ENCODE measurements around the gene LHFPL3.

Gene LHFPL3

DNA sequence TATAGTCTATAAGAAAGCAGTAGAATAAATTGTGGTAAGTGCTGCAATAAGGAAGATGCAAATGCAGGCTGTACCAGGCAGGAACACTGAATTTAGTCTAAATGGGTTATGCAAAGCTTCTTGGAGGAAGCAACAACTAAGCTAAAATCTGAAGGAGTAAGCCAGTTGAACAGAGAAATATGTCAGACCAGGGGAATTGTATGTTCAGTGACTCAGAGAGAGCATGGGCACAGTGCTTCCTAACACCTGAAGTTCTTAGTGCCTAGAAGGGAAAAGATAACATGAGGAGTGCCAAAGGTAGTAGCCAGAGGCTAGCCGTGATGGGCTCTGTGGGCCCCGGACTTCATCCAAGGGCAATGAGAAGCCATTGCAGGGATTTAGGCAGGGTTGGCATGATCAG, 481.5 kb downstream of the LHFPL3 start:
- no peak overlapping the region for H3K4me3 ChIP-seq (ENCODE audit: low read depth, low read length)
- TF ChIP-seq, protein P1, sequence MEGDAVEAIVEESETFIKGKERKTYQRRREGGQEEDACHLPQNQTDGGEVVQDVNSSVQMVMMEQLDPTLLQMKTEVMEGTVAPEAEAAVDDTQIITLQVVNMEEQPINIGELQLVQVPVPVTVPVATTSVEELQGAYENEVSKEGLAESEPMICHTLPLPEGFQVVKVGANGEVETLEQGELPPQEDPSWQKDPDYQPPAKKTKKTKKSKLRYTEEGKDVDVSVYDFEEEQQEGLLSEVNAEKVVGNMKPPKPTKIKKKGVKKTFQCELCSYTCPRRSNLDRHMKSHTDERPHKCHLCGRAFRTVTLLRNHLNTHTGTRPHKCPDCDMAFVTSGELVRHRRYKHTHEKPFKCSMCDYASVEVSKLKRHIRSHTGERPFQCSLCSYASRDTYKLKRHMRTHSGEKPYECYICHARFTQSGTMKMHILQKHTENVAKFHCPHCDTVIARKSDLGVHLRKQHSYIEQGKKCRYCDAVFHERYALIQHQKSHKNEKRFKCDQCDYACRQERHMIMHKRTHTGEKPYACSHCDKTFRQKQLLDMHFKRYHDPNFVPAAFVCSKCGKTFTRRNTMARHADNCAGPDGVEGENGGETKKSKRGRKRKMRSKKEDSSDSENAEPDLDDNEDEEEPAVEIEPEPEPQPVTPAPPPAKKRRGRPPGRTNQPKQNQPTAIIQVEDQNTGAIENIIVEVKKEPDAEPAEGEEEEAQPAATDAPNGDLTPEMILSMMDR (IDR thresholded peaks at IDR 0.05; ENCODE audit: low read depth, low read length), result no peak

DNA sequence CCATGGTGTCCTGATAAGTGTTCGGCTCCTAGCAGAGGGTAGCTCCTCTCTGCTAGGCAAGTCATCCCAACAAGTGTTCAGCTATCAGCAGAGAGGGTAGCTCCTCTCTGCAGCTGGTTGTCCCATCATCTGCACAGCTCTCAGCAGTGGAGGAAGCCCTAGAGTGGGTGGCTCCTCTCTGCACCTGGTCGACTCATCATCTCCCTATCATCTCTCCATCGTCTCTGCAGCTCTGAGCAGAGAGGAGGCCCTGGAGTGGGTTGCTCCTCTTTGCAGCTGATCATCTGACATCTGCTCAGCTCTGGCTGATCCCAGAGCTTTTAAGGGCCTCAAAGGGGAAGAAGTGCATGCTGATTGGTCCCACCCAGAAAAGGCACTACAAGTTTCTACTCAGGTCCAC, 485.7 kb downstream of the LHFPL3 start:
- TF ChIP-seq, protein P1 (IDR thresholded peaks at IDR 0.05; ENCODE audit: low read depth, low read length), result no peak
- no peak overlapping the region for H3K4me3 ChIP-seq (ENCODE audit: low read depth, low read length)

DNA sequence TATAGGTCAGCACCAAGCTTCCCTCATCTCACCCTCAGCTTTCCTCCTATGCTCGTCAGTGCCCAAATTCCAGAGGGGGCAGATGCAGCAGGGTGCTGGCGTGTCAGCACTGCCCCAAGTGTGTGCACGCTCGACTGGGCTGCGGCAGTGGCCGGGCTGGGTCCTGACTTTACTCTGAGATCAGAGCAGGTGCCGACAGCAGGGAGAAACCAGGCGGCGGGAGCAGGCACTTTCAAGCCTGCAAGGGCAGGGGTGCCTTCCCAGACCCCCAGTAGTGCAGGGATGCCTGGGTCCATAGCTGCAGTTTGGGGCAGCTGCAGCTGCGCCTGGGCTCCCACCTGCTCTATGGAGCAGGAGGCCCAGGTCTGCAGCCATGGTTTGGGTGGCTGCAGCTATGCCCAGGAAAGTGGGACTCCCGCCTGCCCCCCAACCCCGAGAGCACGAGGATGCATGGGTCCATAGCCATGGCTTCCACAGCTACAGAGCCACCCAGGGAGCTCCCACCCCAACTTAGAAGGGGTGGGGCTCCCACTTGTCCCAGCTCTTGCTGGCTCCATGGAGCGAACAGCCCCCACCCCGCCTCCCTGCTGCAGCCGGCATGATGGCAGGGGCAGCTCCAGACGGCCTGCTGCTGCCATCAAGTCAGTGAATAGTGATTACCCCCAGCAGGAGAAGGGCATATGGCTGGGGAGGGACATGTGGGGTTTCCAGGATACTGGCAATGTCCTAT, 486.4 kb downstream of the LHFPL3 start:
- TF ChIP-seq, protein P1 (IDR thresholded peaks at IDR 0.05; ENCODE audit: low read depth, low read length), result no peak
- H3K4me3 ChIP-seq (ENCODE audit: low read depth, low read length), result no peak overlapping the region

DNA sequence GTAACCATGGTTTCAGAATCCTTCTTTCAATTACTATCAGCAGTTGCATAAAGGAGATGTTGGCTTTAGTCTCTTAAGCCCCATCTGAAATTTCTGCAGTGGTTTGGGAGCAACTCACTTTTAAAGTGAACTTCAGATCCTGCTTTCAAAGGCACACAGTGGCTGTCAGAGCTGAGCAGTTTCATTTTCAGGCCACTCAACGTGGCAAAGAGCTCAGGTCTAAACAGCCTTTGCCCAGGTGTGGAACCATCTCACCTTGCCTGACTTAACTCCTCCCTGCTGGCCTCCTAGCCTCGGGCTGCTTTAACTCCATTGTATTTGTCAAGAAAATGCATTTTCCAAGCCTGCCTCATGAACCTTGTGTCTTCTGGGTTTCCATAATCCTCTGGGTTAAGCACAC, 488.1 kb downstream of the LHFPL3 start:
- no peak overlapping the region for H3K4me3 ChIP-seq (ENCODE audit: low read depth, low read length)
- TF ChIP-seq, protein P1 (IDR thresholded peaks at IDR 0.05; ENCODE audit: low read depth, low read length), result no peak

DNA sequence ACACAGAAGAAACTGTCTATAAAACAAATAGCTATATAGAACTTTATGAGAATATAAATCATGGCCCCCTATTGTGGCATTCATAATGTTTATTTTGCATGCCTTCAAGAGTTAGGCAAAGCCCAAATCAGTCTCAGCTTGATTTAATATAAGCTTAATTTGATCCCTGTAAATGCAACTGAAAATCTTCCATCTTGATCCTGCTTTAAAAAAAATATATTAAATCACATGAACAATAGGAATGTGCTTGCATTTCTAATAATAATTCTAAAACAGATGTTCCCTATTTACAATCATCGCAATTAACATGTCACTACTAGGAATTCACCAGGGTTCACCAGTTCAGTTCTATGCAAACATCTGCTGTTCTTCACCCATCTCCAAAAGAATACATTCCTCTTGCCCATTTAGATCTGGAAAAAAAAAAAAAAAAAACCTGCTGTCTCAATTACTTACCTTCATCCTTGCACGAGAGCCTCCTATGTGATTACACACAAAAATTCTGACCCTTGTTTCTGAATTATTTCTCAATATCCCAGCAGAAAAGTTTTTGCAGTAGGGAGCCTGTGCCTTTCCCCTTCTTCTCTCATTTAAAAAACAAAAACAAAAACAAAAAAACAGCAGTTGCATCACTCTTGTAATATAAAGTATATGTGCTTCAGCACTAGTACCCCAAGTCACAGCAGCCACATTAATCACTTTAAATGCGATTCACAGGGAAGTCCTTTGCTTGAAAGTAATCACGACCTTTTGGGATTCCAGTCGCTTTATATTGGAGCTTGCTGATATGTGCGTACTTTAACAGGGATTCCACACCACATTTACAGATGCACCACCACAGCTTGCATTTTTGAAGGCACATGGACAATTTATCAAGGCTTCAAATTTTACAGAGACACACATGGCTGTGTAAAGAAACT, 490.8 kb downstream of the LHFPL3 start:
- TF ChIP-seq, protein P1 (IDR thresholded peaks at IDR 0.05; ENCODE audit: low read depth, low read length), result no peak
- H3K4me3 ChIP-seq (ENCODE audit: low read depth, low read length), result no peak overlapping the region

DNA sequence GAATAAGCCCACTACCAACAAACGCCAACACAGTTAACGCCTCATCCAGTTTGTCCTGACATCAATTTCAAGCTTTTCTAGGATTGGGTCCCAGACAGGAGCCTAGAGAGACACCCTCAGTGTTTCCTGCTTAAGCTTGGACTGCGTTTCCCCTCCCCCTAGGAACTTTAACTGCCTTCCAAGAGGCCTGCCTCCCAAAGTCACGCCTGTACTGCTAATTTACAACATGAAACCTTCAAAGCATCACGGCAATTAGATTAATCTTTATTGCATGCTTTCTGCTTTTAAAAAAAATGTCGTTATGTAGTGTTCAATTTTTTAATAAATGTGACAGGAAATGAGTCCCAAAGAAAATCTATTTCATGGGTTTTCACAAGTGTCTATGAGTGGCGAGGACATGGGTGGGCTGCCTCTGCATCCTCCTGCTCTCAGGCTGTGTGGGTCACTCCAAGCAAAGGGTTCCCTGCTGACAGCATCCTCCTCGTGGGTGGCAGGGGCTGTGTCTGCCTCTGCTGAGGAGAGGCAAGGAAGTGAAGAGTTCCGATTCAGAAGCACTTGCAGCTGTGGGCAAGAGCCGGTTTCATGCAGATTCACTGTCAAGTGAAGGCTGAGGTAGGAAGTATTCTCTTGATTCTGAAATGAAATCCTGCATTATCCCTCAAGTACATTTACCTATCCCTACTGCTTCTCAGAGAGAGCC, 492.6 kb downstream of the LHFPL3 start:
- TF ChIP-seq, protein P1 (IDR thresholded peaks at IDR 0.05; ENCODE audit: low read depth, low read length), result no peak
- no peak overlapping the region for H3K4me3 ChIP-seq (ENCODE audit: low read depth, low read length)

Measured in WI38 (cell line).